IMR-90 (cell line): ENCODE results near the gene COQ4. TPM values are rescaled to one million over a fixed set of nuclear protein-coding genes. Genes with fewer than 3 reads are reported as not detected.

Experiments
- ATAC-seq: fragments of 200-7000 bp; cut with Tn5 transposase; 2 replicates; pipeline ENCODE4 v1.9.1; 2020; ENCODE audit warnings: low read depth, mild to moderate bottlenecking, moderate library complexity
- BruUV-seq: library from RNA; stranded (reverse); fragments of 400-500 nt; replicated peaks from 2 replicates; lab custom pipeline; 2021; lab: Mats Ljungman, UMichigan
- CTCF ChIA-PET: fragments of 300-600 bp; formaldehyde crosslinking; extraction: SDS; loops from one replicate; lab custom pipeline; 2021; ENCODE audit warnings: antibody characterized with exemption; lab: Yijun Ruan, JAX
- POLR2A ChIA-PET: fragments of 300-600 bp; sonication (Branson Sonifier 250); formaldehyde crosslinking; loops from one replicate; lab custom pipeline; 2022; ENCODE audit warnings: antibody characterized with exemption; ENCODE audit not compliant: unreplicated experiment; lab: Charles Lee
- DNase-seq: peaks from one replicate; pipeline ENCODE4 v3.0.0; 2013
- H2AFZ ChIP-seq: replicated peaks from 2 replicates; pipeline ENCODE3; 2013; ENCODE audit warnings: low read length, mild to moderate bottlenecking; ENCODE audit not compliant: poor library complexity
- H2AK5ac ChIP-seq: 2 replicates; pipeline ENCODE4 v1.6.1; 2013; ENCODE audit warnings: low read depth, low read length, inconsistent platforms
- H2AK9ac ChIP-seq: replicated peaks from 2 replicates; pipeline ENCODE3; 2013; ENCODE audit warnings: mild to moderate bottlenecking, low read depth, low read length, moderate library complexity; ENCODE audit not compliant: poor library complexity
- H2BK120ac ChIP-seq: 2 replicates; pipeline ENCODE4 v1.6.1; 2013; ENCODE audit warnings: low read depth, low read length, inconsistent platforms
- H2BK15ac ChIP-seq: 3 replicates; pipeline ENCODE4 v1.6.1; 2013; ENCODE audit warnings: low read depth, low read length, inconsistent platforms
- H2BK20ac ChIP-seq: 2 replicates; pipeline ENCODE4 v1.6.1; 2013; ENCODE audit warnings: low read depth, mild to moderate bottlenecking, inconsistent platforms, low read length, moderate library complexity
- H2BK5ac ChIP-seq: 2 replicates; pipeline ENCODE4 v1.6.1; 2013; ENCODE audit warnings: mild to moderate bottlenecking, low read depth, low read length, inconsistent platforms; ENCODE audit not compliant: poor library complexity, severe bottlenecking
- H3K14ac ChIP-seq: replicated peaks from 2 replicates; pipeline ENCODE4 v1.6.1; 2013; ENCODE audit warnings: low read depth, low read length, inconsistent platforms
- H3K18ac ChIP-seq: 2 replicates; pipeline ENCODE4 v1.6.1; 2013; ENCODE audit warnings: low read depth, low read length, control low read depth
- H3K23ac ChIP-seq: 2 replicates; pipeline ENCODE4 v1.6.1; 2013; ENCODE audit warnings: low read depth, low read length, inconsistent platforms
- H3K27ac ChIP-seq: 2 replicates; pipeline ENCODE4 v1.5.1; 2013; ENCODE audit warnings: mild to moderate bottlenecking, control low read depth, low read length; ENCODE audit not compliant: insufficient read depth
- H3K27me3 ChIP-seq: 2 replicates; pipeline ENCODE4 v1.6.1; 2013; ENCODE audit warnings: low read length; ENCODE audit not compliant: control insufficient read depth, insufficient read depth
- H3K36me3 ChIP-seq: 2 replicates; pipeline ENCODE4 v1.6.1; 2013; ENCODE audit warnings: low read length, mixed read lengths; ENCODE audit not compliant: control insufficient read depth, insufficient read depth
- H3K4ac ChIP-seq: 2 replicates; pipeline ENCODE4 v1.6.1; 2013; ENCODE audit warnings: low read depth, low read length, inconsistent platforms
- H3K4me1 ChIP-seq: 2 replicates; pipeline ENCODE4 v1.6.1; 2013; ENCODE audit warnings: low read length, mixed read lengths; ENCODE audit not compliant: control insufficient read depth, insufficient read depth
- H3K4me2 ChIP-seq: 2 replicates; pipeline ENCODE4 v1.6.1; 2013; ENCODE audit warnings: low read depth, mild to moderate bottlenecking, control low read depth, low read length, moderate library complexity
- H3K4me3 ChIP-seq: 2 replicates; pipeline ENCODE4 v1.5.1; 2013; ENCODE audit warnings: low read depth, mild to moderate bottlenecking, control low read depth, low read length, moderate library complexity; ENCODE audit not compliant: insufficient read depth
- H3K56ac ChIP-seq: 2 replicates; pipeline ENCODE4 v1.6.1; 2013; ENCODE audit warnings: low read length, inconsistent platforms; ENCODE audit not compliant: insufficient read depth; ENCODE audit errors: extremely low read depth
- H3K79me1 ChIP-seq, 2 experiments: 2 replicates each; pipeline ENCODE4 v1.6.1; 2013; ENCODE audit warnings: low read length in 2 of 2, inconsistent platforms in 1 of 2, low read depth in 1 of 2
- H3K9ac ChIP-seq: 2 replicates; pipeline ENCODE4 v1.6.1; 2013; ENCODE audit warnings: low read depth, low read length, control low read depth
- H3K9me1 ChIP-seq: 2 replicates; pipeline ENCODE4 v1.6.1; 2013; ENCODE audit warnings: low read length, inconsistent platforms; ENCODE audit not compliant: insufficient read depth
- H3K9me3 ChIP-seq: 2 replicates; pipeline ENCODE4 v1.6.1; 2013; ENCODE audit warnings: low read length; ENCODE audit not compliant: control insufficient read depth, insufficient read depth
- H4K20me1 ChIP-seq: 2 replicates; pipeline ENCODE4 v1.6.1; 2013; ENCODE audit warnings: low read length, inconsistent platforms; ENCODE audit not compliant: insufficient read depth
- H4K5ac ChIP-seq: 2 replicates; pipeline ENCODE4 v1.6.1; 2013; ENCODE audit warnings: mild to moderate bottlenecking, low read depth, low read length, control low read depth
- H4K8ac ChIP-seq, 2 experiments: 2 replicates each; pipeline ENCODE4 v1.6.1; 2013; ENCODE audit warnings: low read depth in 2 of 2, low read length in 2 of 2, control low read depth in 1 of 2, inconsistent platforms in 1 of 2
- H4K91ac ChIP-seq: 2 replicates; pipeline ENCODE4 v1.6.1; 2013; ENCODE audit warnings: low read depth, low read length, inconsistent platforms; ENCODE audit not compliant: insufficient read depth
- BHLHE40 ChIP-seq: fragments of 150-350 bp; IDR thresholded peaks from 2 replicates; pipeline ENCODE4 v1.6.1; 2016; ENCODE audit warnings: mild to moderate bottlenecking, low read depth, low read length
- CEBPB ChIP-seq: IDR thresholded peaks from 2 replicates; pipeline ENCODE4 v1.6.1; 2012; ENCODE audit warnings: low read depth, low read length, improper control_type of control experiment
- CHD1 ChIP-seq: IDR thresholded peaks from 2 replicates; pipeline ENCODE4 v1.6.1; 2012; ENCODE audit warnings: low read depth, low read length, improper control_type of control experiment
- FOS ChIP-seq: fragments of 150-350 bp; IDR thresholded peaks from 2 replicates; pipeline ENCODE4 v1.6.1; 2016; ENCODE audit warnings: low read depth, low read length
- MAFK ChIP-seq: IDR thresholded peaks from 2 replicates; pipeline ENCODE4 v1.6.1; 2012; ENCODE audit warnings: low read depth, low read length, improper control_type of control experiment
- MAZ ChIP-seq: IDR thresholded peaks from 2 replicates; pipeline ENCODE4 v1.6.1; 2012; ENCODE audit warnings: low read depth, mild to moderate bottlenecking, low read length, improper control_type of control experiment, moderate library complexity, borderline replicate concordance
- MXI1 ChIP-seq: IDR thresholded peaks from 2 replicates; pipeline ENCODE4 v1.6.1; 2012; ENCODE audit warnings: low read depth, mild to moderate bottlenecking, low read length, moderate library complexity, borderline replicate concordance
- NFE2L2 ChIP-seq: fragments of 150-350 bp; IDR thresholded peaks from 2 replicates; pipeline ENCODE4 v1.6.1; 2016; ENCODE audit warnings: low read depth, mild to moderate bottlenecking, low read length
- POLR2A ChIP-seq: IDR thresholded peaks from 2 replicates; pipeline ENCODE4 v1.6.1; 2012; ENCODE audit warnings: mild to moderate bottlenecking, low read depth, low read length
- RCOR1 ChIP-seq: IDR thresholded peaks from 2 replicates; pipeline ENCODE4 v1.6.1; 2012; ENCODE audit warnings: mild to moderate bottlenecking, low read length, improper control_type of control experiment; ENCODE audit not compliant: insufficient replicate concordance
- RFX5 ChIP-seq: IDR thresholded peaks from 2 replicates; pipeline ENCODE4 v1.8.0; 2012; ENCODE audit warnings: low read depth, mild to moderate bottlenecking, low read length, moderate library complexity
- SMC3 ChIP-seq: fragments of 150-350 bp; IDR thresholded peaks from 2 replicates; pipeline ENCODE4 v1.6.1; 2016; ENCODE audit warnings: low read depth, mild to moderate bottlenecking, antibody characterized with exemption, low read length, moderate library complexity
- WGBS, 2 experiments: methylation state at CpG; one replicate each; pipeline versions ENCODE4 v1.1.5 to v1.1.7; 2013; ENCODE audit warnings: missing lambda C conversion rate in 2 of 2; ENCODE audit not compliant: insufficient read length in 1 of 2; ENCODE audit errors: extremely low coverage in 2 of 2; 5-methylcytosine and 5-hydroxymethylcytosine counted together
- dilution Hi-C: fragments of 300-500 bp; cut with HindIII; formaldehyde crosslinking; loops from one replicate; pipeline ENCODE4 v1.14.3; 2018; ENCODE audit warnings: low sequenced_read_pairs; ENCODE audit not compliant: unreplicated experiment
- in situ Hi-C: fragments of 300-500 bp; cut with MboI; formaldehyde crosslinking; loops from 3 replicates; pipeline ENCODE4 v1.14.3; 2019; ENCODE audit warnings: low sequenced_read_pairs, inconsistent platforms, mixed read lengths
- intact Hi-C: fragments of 100-400 bp; cut with micrococcal nuclease; formaldehyde crosslinking; loops from 2 replicates; pipeline ENCODE4 v1.10.0; 2022
- polyA plus RNA-seq, 3 experiments: library from polyadenylated mRNA; depleted of rRNA; stranded (reverse); fragments of >200 nt; gene quantifications; 2 replicates each; pipeline ENCODE4 v1.2.3, GENCODE V29; 2012; ENCODE audit warnings: low replicate concordance in 1 of 3
- total RNA-seq: library from RNA; depleted of rRNA; stranded (reverse); fragments of >200 nt; gene quantifications from 2 replicates; pipeline ENCODE4 v1.2.3, GENCODE V29; 2012
- TF ChIP-seq, protein P1 (sequence below): conservative IDR thresholded peaks from 2 replicates; pipeline ENCODE4 v1.5.1; 2012; ENCODE audit warnings: mild to moderate bottlenecking, low read depth, low read length, improper control_type of control experiment
- TF ChIP-seq, protein P2 (sequence below): fragments of 150-350 bp; IDR thresholded peaks from 2 replicates; pipeline ENCODE4 v1.6.1; 2016; ENCODE audit warnings: low read depth, mild to moderate bottlenecking, low read length, moderate library complexity, borderline replicate concordance
- TF ChIP-seq, protein P3 (sequence below): fragments of 150-350 bp; IDR thresholded peaks from 2 replicates; pipeline ENCODE4 v1.6.1; 2017; ENCODE audit warnings: mild to moderate bottlenecking, antibody characterized with exemption, low read length, low read depth

Gene COQ4
- total and polyA plus RNA-seq, 2 of the 4 experiments (the other 2 are of a cell fraction): 20.1 to 41.4 TPM

DNA sequence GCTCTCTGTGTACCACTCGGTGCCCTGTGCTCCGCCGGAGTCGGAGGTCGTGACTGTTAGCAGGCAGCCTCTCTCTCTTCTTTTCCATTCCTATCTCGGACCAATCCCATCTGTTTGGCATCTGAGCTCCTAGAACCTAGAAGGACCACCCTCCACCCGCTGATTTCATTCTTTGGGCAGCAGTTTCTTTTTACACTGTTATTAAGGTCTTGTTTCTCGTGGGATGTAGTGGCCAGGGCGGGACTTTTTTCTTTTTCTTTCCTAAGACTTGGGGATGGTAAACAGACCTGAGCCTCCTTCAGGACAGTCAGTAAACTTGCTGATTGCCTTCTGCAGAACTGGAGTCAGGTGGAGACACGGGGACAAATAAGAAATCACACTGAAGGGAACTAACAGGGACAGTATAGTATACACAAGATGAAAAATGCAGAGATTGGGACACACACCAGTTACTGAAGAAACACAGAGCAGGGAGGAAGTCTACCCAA, 49.0 kb downstream of the COQ4 start:
- POLR2A ChIA-PET: interaction anchor here (0.5 to 1.0 kb wide), 4 partner anchors 10 to 118 kb away, joined by 4 to 6 read pairs (median 6); partner anchors contain the start of genes GOLGA2 and SWI5
- in situ Hi-C loops: no loop called here
- no peak for TF ChIP-seq CHD1
- TF ChIP-seq BHLHE40: no peak
- no peak for TF ChIP-seq RFX5
- TF ChIP-seq, protein P1, sequence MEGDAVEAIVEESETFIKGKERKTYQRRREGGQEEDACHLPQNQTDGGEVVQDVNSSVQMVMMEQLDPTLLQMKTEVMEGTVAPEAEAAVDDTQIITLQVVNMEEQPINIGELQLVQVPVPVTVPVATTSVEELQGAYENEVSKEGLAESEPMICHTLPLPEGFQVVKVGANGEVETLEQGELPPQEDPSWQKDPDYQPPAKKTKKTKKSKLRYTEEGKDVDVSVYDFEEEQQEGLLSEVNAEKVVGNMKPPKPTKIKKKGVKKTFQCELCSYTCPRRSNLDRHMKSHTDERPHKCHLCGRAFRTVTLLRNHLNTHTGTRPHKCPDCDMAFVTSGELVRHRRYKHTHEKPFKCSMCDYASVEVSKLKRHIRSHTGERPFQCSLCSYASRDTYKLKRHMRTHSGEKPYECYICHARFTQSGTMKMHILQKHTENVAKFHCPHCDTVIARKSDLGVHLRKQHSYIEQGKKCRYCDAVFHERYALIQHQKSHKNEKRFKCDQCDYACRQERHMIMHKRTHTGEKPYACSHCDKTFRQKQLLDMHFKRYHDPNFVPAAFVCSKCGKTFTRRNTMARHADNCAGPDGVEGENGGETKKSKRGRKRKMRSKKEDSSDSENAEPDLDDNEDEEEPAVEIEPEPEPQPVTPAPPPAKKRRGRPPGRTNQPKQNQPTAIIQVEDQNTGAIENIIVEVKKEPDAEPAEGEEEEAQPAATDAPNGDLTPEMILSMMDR: no peak
- TF ChIP-seq POLR2A: no peak
- TF ChIP-seq, protein P2, sequence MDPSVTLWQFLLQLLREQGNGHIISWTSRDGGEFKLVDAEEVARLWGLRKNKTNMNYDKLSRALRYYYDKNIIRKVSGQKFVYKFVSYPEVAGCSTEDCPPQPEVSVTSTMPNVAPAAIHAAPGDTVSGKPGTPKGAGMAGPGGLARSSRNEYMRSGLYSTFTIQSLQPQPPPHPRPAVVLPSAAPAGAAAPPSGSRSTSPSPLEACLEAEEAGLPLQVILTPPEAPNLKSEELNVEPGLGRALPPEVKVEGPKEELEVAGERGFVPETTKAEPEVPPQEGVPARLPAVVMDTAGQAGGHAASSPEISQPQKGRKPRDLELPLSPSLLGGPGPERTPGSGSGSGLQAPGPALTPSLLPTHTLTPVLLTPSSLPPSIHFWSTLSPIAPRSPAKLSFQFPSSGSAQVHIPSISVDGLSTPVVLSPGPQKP: no peak
- no peak for TF ChIP-seq CEBPB
- no peak for TF ChIP-seq MAFK
- TF ChIP-seq SMC3: no peak
- no peak for TF ChIP-seq MXI1
- no peak for TF ChIP-seq RCOR1
- TF ChIP-seq, protein P3, sequence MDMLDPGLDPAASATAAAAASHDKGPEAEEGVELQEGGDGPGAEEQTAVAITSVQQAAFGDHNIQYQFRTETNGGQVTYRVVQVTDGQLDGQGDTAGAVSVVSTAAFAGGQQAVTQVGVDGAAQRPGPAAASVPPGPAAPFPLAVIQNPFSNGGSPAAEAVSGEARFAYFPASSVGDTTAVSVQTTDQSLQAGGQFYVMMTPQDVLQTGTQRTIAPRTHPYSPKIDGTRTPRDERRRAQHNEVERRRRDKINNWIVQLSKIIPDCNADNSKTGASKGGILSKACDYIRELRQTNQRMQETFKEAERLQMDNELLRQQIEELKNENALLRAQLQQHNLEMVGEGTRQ: no peak
- TF ChIP-seq NFE2L2: no peak
- no peak for TF ChIP-seq FOS
- TF ChIP-seq MAZ: no peak

More for the DNA sequence above, 49.0 kb downstream of the COQ4 start:
- H3K9me3 ChIP-seq: no peaks in the 10 kb centered on the region
- peak overlapping the region; percentile 40 for H3K18ac ChIP-seq
- H4K20me1 ChIP-seq: 0 out of 2 replicates have a peak, but pooled peaks cover 4% of the 10 kb centered on the region
- H2AFZ ChIP-seq: peak overlapping the region; percentile 97
- H4K5ac ChIP-seq: peak overlapping the region; percentile 92
- H2BK120ac ChIP-seq: peak overlapping the region; percentile 64
- peak overlapping the region; percentile 92 for H3K56ac ChIP-seq
- H3K9ac ChIP-seq: peak overlapping the region; percentile 94
- peak overlapping the region; percentile 89 for H3K23ac ChIP-seq
- BruUV-seq: TSS peak; percentile 45
- H4K91ac ChIP-seq: peak overlapping the region; percentile 90
- H3K4me3 ChIP-seq: peak overlapping the region; percentile 77
- H3K79me1 ChIP-seq: peaks cover 23 to 72% of the 10 kb centered on the region in 2 experiments
- peak overlapping the region; percentile 86 for H3K14ac ChIP-seq
- H2AK5ac ChIP-seq: peak overlapping the region; percentile 88
- peak overlapping the region; percentile 90 for H3K27ac ChIP-seq
- dilution Hi-C loops: no loop called here
- ATAC-seq: no peak
- H3K4me2 ChIP-seq: peak overlapping the region; percentile 96
- no peak for DNase-seq
- H2BK5ac ChIP-seq: peak overlapping the region; percentile 87
- peak overlapping the region; percentile 99 for H2AK9ac ChIP-seq
- WGBS, 2 experiments: 0% methylated on average over 5 of the region's 10 CpGs; no CpG with 5 or more reads in 1 of the 2 experiments
- peak overlapping the region; percentile 95 to 98 for H4K8ac ChIP-seq
- H3K4me1 ChIP-seq: peaks cover 14% of the 10 kb centered on the region
- H3K27me3 ChIP-seq: no peaks in the 10 kb centered on the region
- peak overlapping the region; percentile 88 for H3K4ac ChIP-seq
- H3K36me3 ChIP-seq: peaks cover 2% of the 10 kb centered on the region; the same call in 1 of the 2 replicates
- intact Hi-C loops: loop anchor here (2.0 kb wide), 1 partner anchor 47 kb away; no protein-coding TSS in a partner anchor
- H2BK15ac ChIP-seq: peak overlapping the region; percentile 76; the same call in 1 of the 3 replicates
- no peak overlapping the region for H2BK20ac ChIP-seq
- peaks cover 12% of the 10 kb centered on the region for H3K9me1 ChIP-seq
- CTCF ChIA-PET: interaction anchor here (1.3 to 1.7 kb wide), 2 partner anchors 9 to 67 kb away, joined by 3 to 4 read pairs; no protein-coding TSS in a partner anchor
